ENCODE measurements around the gene PSMD6.

- no peak for TF ChIP-seq CTCF (IDR thresholded peaks at IDR 0.05; ENCODE audit: insufficient read depth, low read length)
- no peak for TF ChIP-seq REST (IDR thresholded peaks at IDR 0.05; ENCODE audit: insufficient replicate concordance, low read depth)
Measured at GRCh38 chr3:63968612-63969350, 54.5 kb downstream of the PSMD6 start.
